HepG2 (cell line): ENCODE measurements around the gene LDLRAP1. TPM values are rescaled to one million over a fixed set of nuclear protein-coding genes. Genes with fewer than 3 reads are reported as not detected.

Source experiments
- CEBPZ ChIP-seq: IDR thresholded peaks from 2 replicates; pipeline ENCODE4 v1.6.1; 2012; ENCODE audit warnings: low read length, improper control_type of control experiment
- EHMT2 ChIP-seq: fragments of 200-600 bp; sonication (generic); IDR thresholded peaks from 2 replicates; pipeline ENCODE4 v1.7.0; 2017; ENCODE audit warnings: antibody characterized with exemption, low read depth, low read length, borderline replicate concordance
- HDAC1 ChIP-seq: sonication (generic); formaldehyde crosslinking; IDR thresholded peaks from 2 replicates; pipeline ENCODE4 v1.5.1; 2020; ENCODE audit warnings: mild to moderate bottlenecking, missing genetic modification reagents
- ISX ChIP-seq: sonication (generic); formaldehyde crosslinking; conservative IDR thresholded peaks from 2 replicates; pipeline ENCODE4 v1.5.0; 2020; ENCODE audit warnings: missing genetic modification reagents
- KDM6A ChIP-seq: IDR thresholded peaks from 2 replicates; pipeline ENCODE4 v1.6.1; 2016; ENCODE audit warnings: low read depth
- MIXL1 ChIP-seq: IDR thresholded peaks from 2 replicates; pipeline ENCODE4 v1.6.1; 2016
- NR2F1 ChIP-seq, 2 experiments: fragments of 450-650 bp in 1 of 2; formaldehyde crosslinking in 1 of 2; IDR thresholded peaks; 2 replicates each; pipeline versions ENCODE4 v1.5.0 to v1.6.1; 2016 to 2020; ENCODE audit warnings: mild to moderate bottlenecking in 1 of 2, missing compliant biosample characterization in 1 of 2, missing genetic modification reagents in 1 of 2, moderate library complexity in 1 of 2
- ONECUT2 ChIP-seq: sonication (generic); formaldehyde crosslinking; IDR thresholded peaks from 2 replicates; pipeline ENCODE4 v1.4.0; 2020; ENCODE audit warnings: missing genetic modification reagents
- SKIL ChIP-seq: sonication (generic); formaldehyde crosslinking; IDR thresholded peaks from 2 replicates; pipeline ENCODE4 v1.8.0; 2022; ENCODE audit warnings: missing genetic modification reagents, mild to moderate bottlenecking, moderate library complexity, borderline replicate concordance
- ZBTB8A ChIP-seq: sonication (generic); formaldehyde crosslinking; IDR thresholded peaks from 2 replicates; pipeline ENCODE4 v1.4.0; 2020; ENCODE audit warnings: mild to moderate bottlenecking, low read depth, missing genetic modification reagents, borderline replicate concordance
- ZFP90 ChIP-seq: sonication (generic); formaldehyde crosslinking; IDR thresholded peaks from 2 replicates; pipeline ENCODE4 v1.8.0; 2022; ENCODE audit warnings: missing genetic modification reagents, mild to moderate bottlenecking, inconsistent platforms, borderline replicate concordance
- ZNF230 ChIP-seq: sonication (generic); formaldehyde crosslinking; IDR thresholded peaks from 2 replicates; pipeline ENCODE4 v1.4.0; 2020; ENCODE audit warnings: mild to moderate bottlenecking, missing genetic modification reagents
- ZNF280B ChIP-seq: sonication (generic); formaldehyde crosslinking; IDR thresholded peaks from 2 replicates; pipeline ENCODE4 v1.5.0; 2020; ENCODE audit warnings: missing genetic modification reagents, mild to moderate bottlenecking, borderline replicate concordance
- ZNF337 ChIP-seq: sonication (generic); formaldehyde crosslinking; IDR thresholded peaks from 2 replicates; pipeline ENCODE4 v1.5.1; 2020; ENCODE audit warnings: missing genetic modification reagents, low read depth, mild to moderate bottlenecking, borderline replicate concordance
- ZNF550 ChIP-seq: sonication (generic); formaldehyde crosslinking; IDR thresholded peaks from 2 replicates; pipeline ENCODE4 v1.4.0; 2020; ENCODE audit warnings: mild to moderate bottlenecking, missing genetic modification reagents, borderline replicate concordance
- ZUFSP ChIP-seq: sonication (generic); formaldehyde crosslinking; IDR thresholded peaks from 2 replicates; pipeline ENCODE4 v1.9.0; 2021; ENCODE audit warnings: missing genetic modification reagents, mild to moderate bottlenecking, borderline replicate concordance
- polyA plus RNA-seq, 8 experiments: library from polyadenylated mRNA; depleted of rRNA in 3 of 8; stranded (reverse) in 7 of 8; unstranded in 1 of 8; fragments of >200 nt; fragmentation: Illumina TruSeq in 4 of 8; extraction: Trizol in 4 of 8; gene quantifications; 2 replicates each; pipeline versions ENCODE4 v1.2.1 to v1.2.3, GENCODE V29; 2011 to 2016; ENCODE audit warnings: low read depth in 4 of 8, missing spikeins in 1 of 8, mixed read lengths in 1 of 8; ENCODE audit not compliant: insufficient read depth in 1 of 8
- total RNA-seq, 5 experiments: library from RNA; depleted of rRNA; stranded (reverse); fragments of >200 nt; fragmentation: Illumina TruSeq; extraction: Trizol; gene quantifications; 2 replicates each; pipeline ENCODE4 v1.2.3, GENCODE V29; 2016; ENCODE audit warnings: low read depth in 1 of 5

Gene LDLRAP1
- total and polyA plus RNA-seq, 2 of the 13 experiments (the other 11 are each of a cell fraction or from before 2014, with no cell fraction given), result 7.2 to 12.1 TPM

- TF ChIP-seq ZNF280B, result no peak
- no peak for TF ChIP-seq ISX
- no peak for TF ChIP-seq SKIL (CRISPR knock-in tag)
- TF ChIP-seq ZNF230 (CRISPR knock-in tag), result no peak
- TF ChIP-seq EHMT2, result no peak
- TF ChIP-seq NR2F1 (CRISPR knock-in tag; IDR thresholded peaks at IDR 0.05), result no peak
- no peak for TF ChIP-seq ZUFSP (CRISPR knock-in tag)
- TF ChIP-seq KDM6A (CRISPR knock-in tag), result no peak
- no peak for TF ChIP-seq ZNF337 (CRISPR knock-in tag)
- TF ChIP-seq ZFP90 (CRISPR knock-in tag), result no peak
- TF ChIP-seq ZBTB8A (CRISPR knock-in tag), result no peak
- no peak for TF ChIP-seq MIXL1 (CRISPR knock-in tag)
- TF ChIP-seq ZNF550 (CRISPR knock-in tag), result no peak
- TF ChIP-seq ONECUT2, result no peak
- TF ChIP-seq CEBPZ, result no peak
- no peak for TF ChIP-seq HDAC1 (CRISPR knock-in tag)
These were observed at the start of gene LDLRAP1 (continued) for GRCh38 chr1:25543425-25544242.
